ENCODE results near the gene F8.
"Not testable (repeated sequence)": the region's sequence is repeated elsewhere in the genome, so short reads cannot be mapped to it uniquely, and the experiment has no call there.

Gene F8

DNA sequence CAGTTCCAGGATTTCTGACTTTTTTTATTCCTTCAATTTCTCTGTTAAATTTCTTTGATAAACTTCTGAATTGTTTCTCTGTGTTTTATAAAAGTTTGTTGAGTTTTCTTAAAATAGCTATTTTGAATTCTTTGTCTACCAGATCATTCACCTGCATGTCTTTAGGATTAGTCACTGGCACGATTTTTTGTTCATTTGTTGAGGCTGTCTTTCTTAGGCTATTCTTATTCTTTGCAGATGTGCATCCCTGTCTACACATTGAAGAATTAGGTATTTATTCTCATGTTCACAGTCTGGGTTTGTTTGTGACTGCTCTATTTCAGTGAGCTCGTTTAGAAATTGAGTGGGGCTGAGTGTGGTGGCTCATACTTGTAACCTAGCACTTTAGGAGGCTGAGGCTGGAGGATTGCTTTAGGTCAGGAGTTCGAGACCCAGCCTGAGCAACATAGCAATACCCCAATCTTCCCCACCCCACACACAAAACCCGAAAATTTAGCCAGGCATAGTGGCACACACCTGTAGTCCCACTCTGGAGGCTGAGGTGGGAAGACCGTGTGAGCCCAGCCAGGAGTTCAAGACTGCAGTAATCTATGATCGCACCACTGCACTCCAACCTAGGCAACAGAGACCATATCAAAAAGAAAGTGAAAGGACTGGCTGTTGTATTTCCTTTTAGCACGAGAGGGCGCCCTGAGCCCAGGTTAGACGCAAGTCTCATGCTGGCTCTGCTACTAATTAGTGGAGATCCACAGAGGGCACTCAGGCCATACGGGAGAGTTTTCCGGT, 42.0 kb downstream of the F8 start:
- no peak for DNase-seq

DNA sequence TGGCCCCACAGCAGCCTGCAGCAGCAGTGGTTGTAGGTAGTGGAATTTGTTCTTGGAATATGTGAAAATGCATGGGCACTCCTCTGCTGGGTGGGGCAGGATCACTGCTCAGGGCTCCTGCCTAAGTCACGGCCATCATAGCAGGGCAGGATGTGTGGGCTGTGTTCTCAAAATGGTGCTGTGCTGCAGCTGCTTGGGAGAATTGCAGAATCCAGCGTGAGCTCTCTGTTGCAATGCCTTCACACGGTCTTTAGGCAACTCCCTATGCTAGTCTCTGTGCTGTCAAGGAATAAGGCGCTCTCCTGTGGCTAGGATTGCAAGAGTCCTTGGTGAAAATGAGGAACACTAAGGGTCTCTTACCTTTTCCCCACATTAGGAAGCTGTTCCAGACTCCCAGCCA, 42.9 kb downstream of the F8 start:
- no peak for DNase-seq

DNA sequence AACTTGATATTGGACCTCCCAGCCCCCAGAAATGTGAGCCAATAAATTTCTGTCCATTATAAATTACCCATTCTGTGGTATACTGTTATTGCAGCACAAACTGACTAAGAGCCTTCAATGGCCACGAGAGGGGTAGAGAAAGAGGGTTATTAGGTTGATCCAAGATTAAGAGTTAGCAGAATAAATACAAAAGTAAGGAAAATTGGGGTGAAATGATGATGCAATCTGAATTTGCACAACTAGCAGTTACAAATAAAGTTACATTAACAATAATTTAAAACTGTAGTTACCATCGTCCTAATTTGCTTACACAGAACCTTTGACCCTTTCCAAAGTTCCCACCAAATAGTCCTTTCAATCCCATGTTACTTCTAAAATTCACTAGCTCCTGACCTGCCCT, 54.2 kb downstream of the F8 start:
- no peak for DNase-seq

DNA sequence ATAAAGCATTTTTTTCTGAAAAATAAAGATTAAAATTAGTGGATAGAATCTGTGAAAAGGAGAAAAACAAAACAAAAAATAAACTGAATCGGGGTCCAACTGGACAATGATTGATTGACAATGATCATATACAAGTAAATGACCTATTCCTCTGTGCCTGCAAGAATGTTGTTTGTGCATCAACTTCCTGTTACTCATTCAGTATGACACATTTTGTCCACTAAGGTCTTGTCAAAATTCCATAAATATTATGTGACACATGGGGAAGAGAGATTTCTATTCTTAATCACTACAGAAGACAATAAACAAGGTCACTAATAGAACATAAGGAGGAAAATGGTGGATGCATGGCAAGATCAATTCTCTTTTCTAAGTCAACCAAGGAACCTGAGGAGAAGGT, 54.9 kb downstream of the F8 start:
- DNase-seq = no peak

DNA sequence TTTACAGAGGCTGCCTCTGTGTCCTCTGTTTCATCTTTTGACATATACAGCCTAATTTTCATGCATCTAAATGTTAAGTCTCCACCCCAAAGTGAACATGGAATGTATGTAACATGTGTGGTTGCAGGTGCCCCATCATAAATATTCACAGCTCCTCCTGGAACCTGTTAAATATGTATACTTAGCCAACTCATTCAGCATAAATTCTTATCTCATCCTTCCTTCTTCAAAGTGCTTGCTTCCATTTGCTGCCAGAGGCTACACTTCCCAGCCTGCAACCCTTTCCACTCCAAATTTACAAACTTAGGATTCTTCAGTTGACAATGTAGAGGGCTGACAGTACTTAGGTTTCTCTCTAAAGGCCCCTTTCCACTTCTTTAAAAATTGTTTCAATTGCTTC, 60.6 kb downstream of the F8 start:
- no peak for DNase-seq

DNA sequence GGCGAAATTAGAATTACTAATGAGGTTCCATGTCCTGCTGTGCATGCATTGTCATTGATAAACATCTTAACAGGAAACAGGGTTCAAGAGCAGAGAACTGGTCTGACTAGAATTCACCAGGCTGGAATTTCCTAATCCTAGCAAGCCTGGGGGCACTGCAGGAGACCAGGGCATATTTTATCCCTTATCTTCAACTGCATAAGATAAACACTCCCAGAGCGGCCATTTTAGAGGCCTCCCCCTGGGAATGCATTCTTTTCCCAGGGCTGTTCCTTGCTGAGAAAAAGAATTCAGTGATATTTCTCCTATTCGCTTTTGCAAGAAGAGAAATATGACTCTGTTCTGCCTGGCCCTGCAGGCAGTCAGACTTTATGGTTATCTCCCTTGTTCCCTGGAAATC, 66.7 kb downstream of the F8 start:
- not testable (repeated sequence) for DNase-seq

DNA sequence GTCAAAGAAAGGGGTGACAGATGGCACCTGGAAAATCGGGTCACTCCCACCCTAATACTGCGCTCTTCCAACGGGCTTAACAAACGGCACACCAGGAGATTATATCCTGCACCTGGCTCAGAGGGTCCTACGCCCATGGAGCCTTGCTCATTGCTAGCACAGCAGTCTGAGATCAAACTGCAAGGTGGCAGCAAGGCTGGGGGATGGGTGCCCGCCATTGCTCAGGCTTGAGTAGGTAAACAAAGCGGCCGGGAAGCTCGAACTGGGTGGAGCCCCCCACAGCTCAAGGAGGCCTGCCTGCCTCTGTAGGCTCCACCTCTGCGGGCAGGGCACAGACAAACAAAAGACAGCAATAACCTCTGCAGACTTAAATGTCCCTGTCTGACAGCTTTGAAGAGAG, 83.3 kb downstream of the F8 start:
- DNase-seq = not testable (repeated sequence)

DNA sequence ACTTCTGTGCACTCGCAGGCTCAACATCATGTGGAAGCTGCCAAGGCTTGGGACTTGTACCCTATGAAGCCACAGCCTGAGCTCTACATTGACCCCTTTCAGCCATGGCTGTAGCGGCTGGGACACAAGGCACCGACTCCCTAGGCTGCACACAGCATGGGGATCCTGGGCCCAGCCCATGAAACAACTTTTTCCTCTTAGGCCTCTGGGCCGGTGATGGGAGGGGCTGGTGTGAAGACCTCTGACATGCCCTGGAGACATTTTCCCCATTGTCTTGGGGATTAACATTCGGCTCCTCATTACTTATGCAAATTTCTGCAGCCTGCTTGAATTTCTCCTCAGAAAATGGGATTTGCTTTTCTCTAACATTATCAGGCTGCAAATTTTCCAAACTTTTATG, 97.8 kb downstream of the F8 start:
- not testable (repeated sequence) for DNase-seq

DNA sequence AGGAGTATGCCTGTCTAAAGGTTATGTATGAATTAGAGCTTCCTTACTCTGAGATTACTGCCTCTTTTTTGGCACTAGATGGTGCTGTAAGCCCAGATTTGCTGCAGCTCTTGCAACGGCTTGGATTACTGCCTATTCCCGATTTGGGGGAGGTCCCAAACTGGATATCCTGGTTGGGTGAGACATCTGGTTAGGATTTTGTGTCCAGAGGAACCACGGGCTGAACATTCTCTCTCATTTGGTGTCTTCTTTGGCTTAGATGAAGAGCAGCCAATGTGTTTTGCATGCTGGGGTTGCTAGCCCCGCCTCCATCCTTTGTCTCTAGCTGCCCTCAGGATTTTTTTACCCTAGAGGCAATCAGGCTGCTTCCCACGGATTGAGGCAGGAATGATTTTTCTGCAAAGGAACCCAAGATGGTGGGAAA, 104.5 kb downstream of the F8 start:
- no peak for DNase-seq

DNA sequence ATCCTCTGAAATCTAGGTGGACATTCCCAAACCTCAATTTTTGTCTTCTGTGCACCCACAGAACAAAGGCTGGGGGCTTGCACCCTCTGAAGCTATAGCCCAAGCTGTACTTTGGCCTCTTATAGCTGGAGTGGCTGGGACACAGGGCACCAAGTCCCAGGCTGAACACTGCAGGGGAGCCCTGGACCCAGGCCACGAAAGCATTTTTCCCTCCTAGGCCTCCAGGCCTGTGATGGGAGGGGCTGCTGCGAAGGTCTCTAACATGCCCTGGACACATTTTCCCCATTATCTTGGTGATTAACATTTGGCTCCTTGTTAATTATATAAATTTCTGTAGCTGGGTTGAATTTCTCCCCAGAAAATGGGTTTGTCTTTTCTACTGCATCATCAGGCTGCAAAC, 108.5 kb downstream of the F8 start:
- no peak for DNase-seq

DNA sequence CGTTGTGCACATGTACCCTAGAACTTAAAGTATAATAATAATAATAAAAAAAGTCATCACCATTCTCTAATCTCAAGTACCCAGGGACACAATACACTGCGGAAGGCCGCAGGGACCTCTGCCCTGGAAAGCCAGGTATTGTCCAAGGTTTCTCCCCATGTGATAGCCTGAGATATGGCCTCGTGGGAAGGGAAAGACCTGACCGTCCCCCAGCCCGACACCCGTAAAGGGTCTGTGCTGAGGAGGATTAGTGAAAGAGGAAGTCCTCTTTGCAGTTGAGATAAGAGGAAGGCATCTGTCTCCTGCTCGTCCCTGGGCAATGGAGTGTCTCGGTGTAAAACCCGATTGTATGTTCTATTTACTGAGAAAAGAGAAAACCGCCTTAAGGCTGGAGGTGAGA, 112.0 kb downstream of the F8 start:
- not testable (repeated sequence) for DNase-seq

DNA sequence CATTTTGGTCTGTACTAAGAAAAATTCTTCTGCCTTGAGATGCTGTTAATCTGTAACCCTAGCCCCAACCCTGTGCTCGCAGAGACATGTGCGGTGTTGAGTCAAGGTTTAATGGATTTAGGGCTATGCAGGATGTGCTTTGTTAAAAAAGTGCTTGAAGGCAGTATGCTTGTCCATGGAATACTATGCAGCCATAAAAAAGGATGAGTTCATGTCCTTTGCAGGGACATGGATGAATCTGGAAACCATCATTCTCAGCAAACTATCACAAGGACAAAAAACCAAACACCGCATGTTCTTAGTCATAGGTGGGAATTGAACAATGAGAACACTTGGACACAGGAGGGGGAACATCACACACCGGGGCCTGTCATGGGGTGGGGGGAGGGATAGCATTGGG, 112.5 kb downstream of the F8 start:
- DNase-seq = not testable (repeated sequence)

DNA sequence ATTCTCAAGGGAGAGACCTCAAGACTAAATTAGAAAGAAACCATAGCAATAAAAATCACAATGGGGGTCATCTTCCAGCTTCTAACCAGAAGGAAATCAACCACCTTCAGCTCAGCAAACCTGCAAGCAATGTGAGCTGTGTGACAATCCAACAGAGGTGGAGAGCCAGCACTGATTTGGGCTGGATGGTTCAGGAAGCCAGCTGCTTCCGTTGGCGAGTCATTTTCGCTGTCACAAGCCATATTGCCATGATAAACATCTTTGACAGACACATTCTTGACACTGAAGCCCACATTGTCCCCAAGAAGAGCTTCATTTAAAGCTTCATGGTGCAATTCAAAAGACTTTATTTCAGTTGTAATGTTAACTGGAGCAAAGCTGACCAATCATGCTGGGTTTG, 113.7 kb downstream of the F8 start:
- DNase-seq = no peak

DNA sequence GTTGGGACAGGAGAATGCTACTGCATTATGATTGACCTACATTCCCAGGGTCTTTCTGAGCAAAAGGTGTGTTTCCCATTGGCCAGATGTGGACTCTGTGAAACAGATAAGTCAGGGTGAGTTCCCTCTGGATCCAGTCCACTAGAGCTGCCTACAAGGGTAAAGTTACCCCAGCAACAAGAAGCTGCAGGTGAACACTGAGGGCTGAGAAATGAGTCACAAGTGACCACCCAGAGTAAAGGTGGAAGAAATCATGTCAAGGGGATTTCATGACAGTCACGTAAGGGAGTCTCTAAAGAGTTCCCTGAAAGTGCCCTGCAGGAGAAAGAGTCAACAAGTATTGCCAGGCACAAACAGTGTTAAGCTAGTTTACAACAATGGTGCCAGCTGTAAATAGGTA, 120.1 kb downstream of the F8 start:
- no peak for DNase-seq

DNA sequence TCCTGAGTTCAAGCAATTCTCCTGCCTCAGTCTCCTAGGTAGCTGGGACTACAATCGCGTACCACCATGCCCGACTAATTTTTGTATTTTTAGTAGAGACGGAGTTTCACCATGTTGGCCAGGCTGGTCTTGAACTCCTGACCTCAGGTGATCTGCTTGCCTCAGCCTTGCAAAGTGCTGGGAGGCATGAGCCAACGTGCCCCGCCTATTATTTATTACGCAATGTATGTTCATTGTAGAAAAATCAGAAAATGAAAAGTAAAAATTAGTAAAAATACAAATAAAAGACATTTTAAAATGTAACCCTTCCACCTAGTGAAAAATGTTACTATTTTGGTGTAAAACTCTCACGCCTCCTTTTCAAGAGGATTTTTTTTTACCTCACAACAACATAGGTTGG, 122.2 kb downstream of the F8 start:
- no peak for DNase-seq

DNA sequence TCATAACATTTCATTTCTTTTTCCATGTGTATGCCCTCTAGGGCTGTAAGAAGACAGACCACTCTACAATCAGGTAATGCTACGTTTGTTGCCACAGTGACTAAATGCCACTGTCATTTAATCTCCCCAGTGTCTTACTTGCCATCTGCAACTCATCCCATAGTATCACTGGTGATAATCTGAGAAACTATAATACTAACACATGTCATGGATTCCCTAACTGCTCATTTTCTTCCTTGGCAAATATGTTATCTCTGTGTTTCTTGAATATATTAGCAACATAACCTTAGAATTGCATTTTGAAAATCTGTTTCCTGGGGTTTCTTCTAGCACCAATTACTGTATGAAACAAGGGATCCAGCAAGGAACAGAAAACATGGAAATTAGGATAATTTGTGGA, 130.2 kb downstream of the F8 start:
- DNase-seq = no peak

DNA sequence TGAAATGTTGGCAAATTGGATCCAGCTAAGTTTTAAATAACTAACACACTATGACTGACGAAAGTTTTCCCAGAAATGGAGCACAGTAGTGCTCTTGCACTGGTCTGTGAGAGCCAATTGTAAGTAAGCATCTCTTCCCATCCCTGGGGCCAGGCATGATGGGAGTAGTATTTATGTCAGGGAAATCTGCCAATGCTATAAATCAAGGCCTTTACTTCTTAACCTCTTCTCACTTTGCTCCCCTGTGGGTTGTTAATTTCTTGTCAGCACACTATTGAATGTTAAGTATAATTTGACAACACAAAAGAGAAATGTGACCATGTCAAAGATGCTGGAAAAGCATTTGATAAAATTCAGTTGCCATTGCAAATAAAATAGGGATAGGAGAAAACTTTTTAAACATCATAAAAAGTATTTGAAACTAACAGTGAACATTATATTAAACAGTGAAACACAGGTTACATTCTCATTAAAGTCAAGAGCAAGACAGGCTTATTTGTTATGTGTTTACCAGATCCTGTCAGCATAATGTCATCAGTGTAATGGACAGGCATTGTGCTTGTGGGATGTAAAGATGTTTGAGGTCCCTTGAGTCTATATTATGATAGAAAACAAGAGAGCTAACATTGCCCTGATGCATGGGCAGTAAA, 131.4 kb downstream of the F8 start:
- no peak for DNase-seq

DNA sequence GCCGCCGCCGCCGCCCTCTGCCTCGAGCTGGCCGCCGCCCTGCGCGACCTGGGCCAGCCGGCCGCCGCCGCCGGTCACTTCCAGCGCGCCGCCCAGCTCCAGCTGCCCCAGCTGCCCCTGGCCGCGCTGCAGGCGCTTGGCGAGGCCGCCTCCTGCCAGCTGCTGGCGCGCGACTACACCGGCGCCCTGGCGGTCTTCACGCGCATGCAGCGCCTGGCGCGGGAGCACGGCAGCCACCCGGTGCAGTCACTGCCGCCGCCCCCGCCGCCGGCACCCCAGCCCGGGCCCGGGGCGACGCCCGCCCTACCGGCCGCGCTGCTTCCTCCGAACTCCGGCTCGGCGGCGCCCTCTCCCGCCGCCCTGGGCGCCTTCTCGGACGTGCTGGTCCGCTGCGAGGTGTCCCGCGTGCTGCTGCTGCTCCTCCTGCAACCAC, 135.7 kb downstream of the F8 start:
- not testable (repeated sequence) for DNase-seq

DNA sequence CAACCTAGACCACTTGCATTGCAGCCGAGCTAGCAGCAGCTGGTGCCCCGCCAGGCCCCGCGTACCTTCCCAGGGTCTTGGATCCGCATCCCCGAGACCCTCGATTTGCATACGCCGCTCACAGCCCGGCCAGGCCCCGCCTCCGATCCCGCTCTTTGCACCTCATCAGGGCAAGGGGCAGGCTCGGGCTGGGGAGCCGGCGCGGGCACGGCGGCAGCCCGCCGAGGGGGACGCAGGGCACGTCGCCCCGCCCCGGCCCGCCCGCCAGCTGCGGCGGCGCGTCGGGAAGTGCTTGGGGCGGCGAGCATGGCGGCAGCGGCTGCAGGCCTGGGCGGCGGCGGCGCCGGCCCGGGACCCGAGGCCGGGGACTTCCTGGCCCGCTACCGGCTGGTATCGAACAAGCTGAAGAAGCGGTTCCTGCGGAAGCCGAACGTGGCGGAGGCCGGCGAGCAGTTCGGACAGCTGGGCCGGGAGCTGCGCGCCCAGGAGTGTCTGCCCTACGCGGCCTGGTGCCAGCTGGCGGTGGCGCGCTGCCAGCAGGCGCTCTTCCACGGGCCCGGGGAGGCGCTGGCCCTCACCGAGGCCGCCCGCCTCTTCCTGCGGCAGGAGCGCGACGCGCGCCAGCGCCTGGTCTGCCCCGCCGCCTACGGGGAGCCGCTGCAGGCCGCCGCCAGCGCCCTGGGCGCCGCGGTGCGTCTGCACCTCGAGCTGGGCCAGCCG, 136.3 kb downstream of the F8 start, which contains the start of gene F8A1:
TSS of gene F8A1 (plus strand) at position 287 of the 720 bp plus-strand sequence. CDS start at position 307, 20 bp downstream.
- not testable (repeated sequence) for DNase-seq

DNA sequence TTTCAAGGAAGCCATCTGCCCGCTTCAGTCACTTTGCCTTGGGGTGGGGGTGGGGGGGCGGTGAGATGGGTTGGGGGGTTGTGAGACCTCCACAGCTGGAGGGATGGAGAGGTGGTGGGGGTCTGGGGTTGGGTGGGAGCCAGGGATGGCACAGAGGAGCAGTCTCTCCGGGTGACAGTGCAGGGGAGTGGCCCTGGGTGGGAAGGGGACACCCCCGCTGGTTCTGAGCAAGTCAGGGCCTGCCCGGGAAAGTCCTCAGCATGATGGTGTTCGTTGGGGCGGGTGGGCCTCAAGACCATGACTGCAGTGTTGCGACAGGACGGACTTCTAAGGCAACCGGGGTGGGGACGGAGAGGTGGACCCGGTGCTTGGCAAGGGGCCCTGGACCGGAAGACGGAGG, 137.0 kb downstream of the F8 start:
- DNase-seq = not testable (repeated sequence)

DNA sequence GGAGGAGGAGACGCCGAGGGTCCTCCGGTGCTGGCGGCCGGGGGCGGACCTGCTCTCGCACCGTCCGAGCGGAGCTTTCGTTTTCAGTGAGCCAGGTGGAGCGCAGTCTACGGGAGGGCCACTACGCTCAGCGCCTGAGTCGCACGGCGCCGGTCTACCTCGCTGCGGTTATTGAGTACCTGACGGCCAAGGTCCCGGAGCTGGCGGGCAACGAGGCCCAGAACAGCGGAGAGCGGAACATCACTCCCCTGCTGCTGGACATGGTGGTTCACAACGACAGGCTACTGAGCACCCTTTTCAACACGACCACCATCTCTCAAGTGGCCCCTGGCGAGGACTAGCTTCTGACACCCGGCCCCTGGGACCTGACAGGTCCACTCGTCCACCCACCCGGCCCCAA, 137.5 kb downstream of the F8 start:
- not testable (repeated sequence) for DNase-seq

DNA sequence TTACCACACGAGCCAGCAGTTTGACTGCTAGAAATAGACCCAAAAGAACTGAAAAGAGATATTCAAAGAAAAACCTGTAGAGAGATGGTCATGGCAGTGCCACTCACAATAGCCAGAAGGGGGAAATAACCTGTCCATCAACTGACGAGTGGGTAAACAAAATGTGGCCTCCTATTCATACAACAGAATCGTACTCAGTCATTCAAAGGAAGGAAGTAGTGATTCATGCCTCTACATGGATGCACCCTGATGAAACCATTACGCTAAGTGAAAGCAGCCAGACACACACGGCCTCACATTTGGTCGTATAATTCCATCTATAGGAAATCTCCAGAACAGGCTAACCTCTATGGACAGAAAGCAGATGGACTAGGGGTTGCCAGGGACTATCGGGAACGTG, 138.5 kb downstream of the F8 start:
- not testable (repeated sequence) for DNase-seq

DNA sequence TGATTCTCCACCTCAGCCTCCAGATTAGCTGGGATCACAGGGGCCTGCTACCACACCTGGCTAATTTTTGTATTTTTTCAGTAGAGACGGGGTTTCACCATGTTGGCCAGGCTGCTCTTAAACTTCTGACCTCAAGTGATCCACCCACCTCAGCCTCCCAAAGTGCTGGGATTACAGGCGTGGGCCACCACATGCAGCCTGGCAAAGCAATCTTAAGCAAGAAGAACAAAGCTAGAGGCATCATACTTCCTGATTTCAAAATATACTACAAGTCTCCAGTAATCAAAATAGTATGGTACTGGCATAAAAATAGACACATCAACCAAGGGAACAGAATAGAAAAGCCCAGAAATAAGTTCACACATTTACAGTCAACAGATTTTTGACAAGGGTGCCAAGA, 149.2 kb downstream of the F8 start:
- no peak for DNase-seq

DNA sequence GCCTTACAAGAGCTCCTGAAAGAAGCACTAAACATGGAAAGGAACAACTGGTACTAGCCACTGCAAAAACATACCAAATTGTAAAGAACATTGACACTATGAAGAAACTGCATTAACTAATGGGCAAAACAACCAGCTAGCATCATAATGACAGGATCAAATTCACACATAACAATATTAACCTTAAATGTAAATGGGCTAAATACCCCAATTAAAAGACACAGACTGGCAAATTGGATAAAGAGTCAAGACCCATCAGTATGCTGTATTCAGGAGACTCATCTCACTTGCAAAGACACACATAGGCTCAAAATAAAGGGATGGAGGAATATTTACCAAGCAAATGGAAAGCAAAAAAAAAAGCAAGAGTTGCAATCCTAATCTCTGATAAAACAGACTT, 154.0 kb downstream of the F8 start:
- DNase-seq = not testable (repeated sequence)

Data from 8988T (cell line).